ENCODE measurements around the gene TXNDC11. TPM values are rescaled to one million over a fixed set of nuclear protein-coding genes. Genes with fewer than 3 reads are reported as not detected.

TXNDC11 gene
- total RNA-seq, 6 experiments from 2014 or later, result 43.2 to 63.3 (median 54.0) TPM

GRCh38 chr16:11682655-11683096 is 60.0 kb downstream of the TXNDC11 start:
- TF ChIP-seq CTCF (IDR thresholded peaks at IDR 0.05) (no peak), POLR2A (IDR thresholded peaks at IDR 0.05) (no peak)
- ATAC-seq, result no peak

GRCh38 chr16:11681976-11682654 is 60.5 kb downstream of the TXNDC11 start:
- Histone ChIP-seq H3K27ac (no peak overlapping the region), H3K36me3 (peaks cover 6 to 77% (median 40%) of the 10 kb centered on the region in 4 donors), H3K4me1 (peaks cover 0 to 26% (median 0%) of the 10 kb centered on the region in 4 donors), H3K4me3 (no peak overlapping the region), H3K27me3 (no peaks in the 10 kb centered on the region), H3K9me3 (no peaks in the 10 kb centered on the region)
- ATAC-seq (no peak), DNase-seq (peak in 1 of 3 donors; percentile 42)
- intact Hi-C loops (cut with DNase I), result no loop called here
- TF ChIP-seq POLR2A (IDR thresholded peaks at IDR 0.05) (no peak), CTCF (IDR thresholded peaks at IDR 0.05) (no peak)
- 83% methylated on average over 12 of the region's 12 CpGs for WGBS (ENCODE audit: insufficient coverage, low coverage, low lambda C conversion rate, missing lambda C conversion rate)

More at GRCh38 chr16:11682655-11683096, 60.0 kb downstream of the TXNDC11 start:
- peaks cover 10 to 77% (median 42%) of the 10 kb centered on the region in 4 donors for H3K36me3 ChIP-seq
- no peak for DNase-seq
- WGBS (ENCODE audit: insufficient coverage, low coverage, low lambda C conversion rate, missing lambda C conversion rate), result 66% methylated on average over 5 of the region's 5 CpGs
- no peaks in the 10 kb centered on the region for H3K27me3 ChIP-seq
- no peaks in the 10 kb centered on the region for H3K9me3 ChIP-seq
- no peak overlapping the region for H3K4me3 ChIP-seq
- H3K27ac ChIP-seq, result no peak overlapping the region
- intact Hi-C loops (cut with DNase I), result no loop called here
- H3K4me1 ChIP-seq, result peaks cover 0 to 22% (median 0%) of the 10 kb centered on the region in 4 donors

GRCh38 chr16:11681556-11681955 is 61.1 kb downstream of the TXNDC11 start:
- no peaks in the 10 kb centered on the region for H3K27me3 ChIP-seq
- no peaks in the 10 kb centered on the region for H3K9me3 ChIP-seq
- 0% methylated on average over 1 of the region's 2 CpGs for WGBS (ENCODE audit: insufficient coverage, low coverage, low lambda C conversion rate, missing lambda C conversion rate)
- ATAC-seq, result peak; percentile 33 to 70 (median 58)
- peaks cover 6 to 73% (median 38%) of the 10 kb centered on the region in 4 donors for H3K36me3 ChIP-seq
- H3K4me3 ChIP-seq, result no peak overlapping the region
- no peak for TF ChIP-seq CTCF (IDR thresholded peaks at IDR 0.05)
- intact Hi-C loops (cut with DNase I), result no loop called here
- H3K4me1 ChIP-seq, result peaks cover 0 to 26% (median 0%) of the 10 kb centered on the region in 4 donors
- DNase-seq, result peak in 2 of 3 donors; percentile 65 to 67
- H3K27ac ChIP-seq, result peak overlapping the region in 1 of 3 donors; percentile 0

- TF ChIP-seq CTCF (IDR thresholded peaks at IDR 0.05) (no peak), POLR2A (IDR thresholded peaks at IDR 0.05) (no peak)
- Histone ChIP-seq H3K9me3 (no peaks in the 10 kb centered on the region), H3K4me3 (no peak overlapping the region), H3K27ac (no peak overlapping the region), H3K36me3 (peaks cover 6 to 63% (median 30%) of the 10 kb centered on the region in 4 donors), H3K4me1 (peaks cover 0 to 34% (median 0%) of the 10 kb centered on the region in 4 donors), H3K27me3 (no peaks in the 10 kb centered on the region)
- WGBS (ENCODE audit: insufficient coverage, low coverage, low lambda C conversion rate, missing lambda C conversion rate), result 71% methylated on average over 9 of the region's 12 CpGs
- ATAC-seq, result no peak
- DNase-seq, result no peak
- intact Hi-C loops (cut with DNase I), result no loop called here
These were observed 62.4 kb downstream of the TXNDC11 start for GRCh38 chr16:11679941-11680911.
